Natural killer cell (primary cell): Measurements from ENCODE around the gene HS3ST2. TPM values are rescaled to one million over a fixed set of nuclear protein-coding genes. Genes with fewer than 3 reads are reported as not detected.
A peak's percentile ranks its signal among the peaks of the same experiment; 100 is the strongest.

Experiments
- ATAC-seq, 3 donors: fragments of 150-1000 bp in 2 of 3; fragments of 200-7000 bp in 1 of 3; cut with Tn5 transposase; 1 replicate in 1 of 3; 2 replicates in 2 of 3; pipeline ENCODE4 v1.10.0; 2021; ENCODE audit warnings: mild to moderate bottlenecking in 2 of 3, moderate library complexity in 2 of 3
- DNase-seq, 2 donors: peaks; one replicate each; pipeline versions ENCODE4 v3.0.0 to v3.0.0-alpha.2; 2013 to 2021; ENCODE audit warnings: mixed read lengths in 1 of 2
- H3K27ac ChIP-seq: one replicate; pipeline ENCODE4 v1.5.1; 2013; ENCODE audit warnings: mild to moderate bottlenecking, low read length
- H3K27me3 ChIP-seq: one replicate; pipeline ENCODE4 v1.6.1; 2013; ENCODE audit warnings: low read length; ENCODE audit not compliant: control insufficient read depth, insufficient read depth
- H3K36me3 ChIP-seq: one replicate; pipeline ENCODE4 v1.6.1; 2013; ENCODE audit warnings: low read length; ENCODE audit not compliant: control insufficient read depth, insufficient read depth
- H3K4me1 ChIP-seq: one replicate; pipeline ENCODE4 v1.6.1; 2013; ENCODE audit warnings: low read length; ENCODE audit not compliant: control insufficient read depth, insufficient read depth
- H3K4me3 ChIP-seq: one replicate; pipeline ENCODE4 v1.5.1; 2013; ENCODE audit warnings: low read length
- H3K9me3 ChIP-seq: one replicate; pipeline ENCODE4 v1.6.1; 2013; ENCODE audit warnings: low read length; ENCODE audit not compliant: control insufficient read depth, insufficient read depth
- H3K27ac Mint-ChIP-seq, 2 donors: one replicate each; pipeline ENCODE4 v1.8.0; 2022; ENCODE audit warnings: mild to moderate bottlenecking in 2 of 2, mixed read lengths in 2 of 2, moderate library complexity in 1 of 2
- H3K27me3 Mint-ChIP-seq, 2 donors: one replicate each; pipeline ENCODE4 v1.8.0; 2022; ENCODE audit warnings: low read depth in 2 of 2, mixed read lengths in 2 of 2
- H3K36me3 Mint-ChIP-seq: one replicate; pipeline ENCODE4 v1.8.0; 2022; ENCODE audit warnings: mixed read lengths
- H3K4me1 Mint-ChIP-seq, 2 donors: one replicate each; pipeline ENCODE4 v1.8.0; 2022; ENCODE audit warnings: mixed read lengths in 2 of 2
- H3K4me3 Mint-ChIP-seq: one replicate; pipeline ENCODE4 v1.8.0; 2022; ENCODE audit warnings: mild to moderate bottlenecking, moderate library complexity, mixed read lengths
- H3K9me3 Mint-ChIP-seq, 2 donors: one replicate each; pipeline ENCODE4 v1.8.0; 2022; ENCODE audit warnings: mixed read lengths in 2 of 2
- CTCF ChIP-seq: fragments of 200-600 bp; IDR thresholded peaks from one replicate; pipeline ENCODE4 v1.8.0; 2022; ENCODE audit warnings: antibody characterized with exemption
- WGBS: methylation state at CpG from one replicate; pipeline ENCODE4 v1.1.7; 2013; ENCODE audit warnings: missing lambda C conversion rate; ENCODE audit not compliant: insufficient coverage; 5-methylcytosine and 5-hydroxymethylcytosine counted together
- intact Hi-C: fragments of 100-400 bp; cut with micrococcal nuclease; formaldehyde crosslinking; loops from one replicate; pipeline ENCODE4 v1.14.2; 2022
- total RNA-seq, 4 donors: library from RNA; stranded (reverse); fragments of 120-200 nt in 1 of 4; gene quantifications; one replicate each; pipeline versions ENCODE4 v1.2.3 to v1.2.4, GENCODE V29; 2013 to 2022

HS3ST2 gene
- total RNA-seq, 3 donors from 2014 or later (not counting 1 experiment from before 2014, with no cell fraction given), result not detected

GRCh38 chr16:22786691-22787090 is 27.3 kb upstream of the HS3ST2 start:
- H3K27me3 Mint-ChIP-seq, result peaks cover 15 to 20% of the 10 kb centered on the region in 2 donors
- no peak overlapping the region for H3K4me3 Mint-ChIP-seq
- H3K27ac Mint-ChIP-seq, result no peak overlapping the region

GRCh38 chr16:22787466-22788192 is 26.3 kb upstream of the HS3ST2 start:
- WGBS, result 40% methylated on average over 9 of the region's 10 CpGs
- H3K36me3 ChIP-seq, result no peaks in the 10 kb centered on the region
- Mint-ChIP-seq H3K4me3 (no peak overlapping the region), H3K27ac (peak overlapping the region in 1 of 2 donors; percentile 58), H3K9me3 (peaks cover 0 to 4% of the 10 kb centered on the region in 2 donors), H3K4me1 (peaks cover 7 to 13% of the 10 kb centered on the region in 2 donors), H3K36me3 (no peaks in the 10 kb centered on the region), H3K27me3 (peaks cover 9 to 24% of the 10 kb centered on the region in 2 donors)
- H3K9me3 ChIP-seq, result no peaks in the 10 kb centered on the region
- no peak overlapping the region for H3K27ac ChIP-seq
- intact Hi-C loops, result no loop called here
- peak in 2 of 3 donors; percentile 32 to 64 for ATAC-seq
- H3K4me1 ChIP-seq, result peaks cover 5% of the 10 kb centered on the region
- H3K4me3 ChIP-seq, result no peak overlapping the region
- TF ChIP-seq CTCF, result no peak
- no peaks in the 10 kb centered on the region for H3K27me3 ChIP-seq
- no peak for DNase-seq

More at GRCh38 chr16:22786691-22787090, 27.3 kb upstream of the HS3ST2 start:
- no peak for DNase-seq
- Mint-ChIP-seq H3K4me1 (peaks cover 7 to 13% of the 10 kb centered on the region in 2 donors), H3K36me3 (no peaks in the 10 kb centered on the region), H3K9me3 (peaks cover 0 to 4% of the 10 kb centered on the region in 2 donors)
- no peaks in the 10 kb centered on the region for H3K9me3 ChIP-seq
- 88% methylated on average over 2 of the region's 4 CpGs for WGBS
- H3K27ac ChIP-seq, result no peak overlapping the region
- H3K27me3 ChIP-seq, result no peaks in the 10 kb centered on the region
- no peak overlapping the region for H3K4me3 ChIP-seq
- H3K36me3 ChIP-seq, result no peaks in the 10 kb centered on the region
- peaks cover 5% of the 10 kb centered on the region for H3K4me1 ChIP-seq
- intact Hi-C loops, result no loop called here
- TF ChIP-seq CTCF, result no peak
- ATAC-seq, result no peak

GRCh38 chr16:22788193-22788530 is 25.8 kb upstream of the HS3ST2 start:
- Mint-ChIP-seq H3K9me3 (peaks cover 0 to 4% of the 10 kb centered on the region in 2 donors), H3K27me3 (peaks cover 8 to 24% of the 10 kb centered on the region in 2 donors), H3K4me1 (peaks cover 7 to 13% of the 10 kb centered on the region in 2 donors), H3K27ac (peak overlapping the region in 1 of 2 donors; percentile 58), H3K4me3 (no peak overlapping the region), H3K36me3 (no peaks in the 10 kb centered on the region)
- Histone ChIP-seq H3K4me3 (no peak overlapping the region), H3K9me3 (no peaks in the 10 kb centered on the region), H3K36me3 (no peaks in the 10 kb centered on the region), H3K27ac (no peak overlapping the region), H3K4me1 (peaks cover 5% of the 10 kb centered on the region), H3K27me3 (no peaks in the 10 kb centered on the region)
- DNase-seq (no peak), ATAC-seq (peak in 1 of 3 donors; percentile 26)
- intact Hi-C loops, result no loop called here
- WGBS, result 27% methylated on average over 2 of the region's 3 CpGs
- TF ChIP-seq CTCF, result no peak
